Measurements from ENCODE around the gene CDHR4.

- TF ChIP-seq CTCF (IDR thresholded peaks at IDR 0.05; ENCODE audit: low read length) (no peak), EZH2 (optimal IDR thresholded peaks at IDR 0.05; ENCODE audit: low read depth, low read length) (no peak), EZH2phosphoT487 (IDR thresholded peaks at IDR 0.05; ENCODE audit: low read length) (no peak)
These were observed 51.7 kb downstream of the CDHR4 start for GRCh38 chr3:49747792-49748480.

All from MM.1S (cell line).